GM18526 (cell line): ENCODE data around the gene CANT1.

Source experiments
- POLR2A ChIP-seq: IDR thresholded peaks from 3 replicates; pipeline ENCODE4 v1.6.1; 2011; ENCODE audit not compliant: insufficient read length; ENCODE audit errors: extremely low read depth

Gene CANT1

DNA sequence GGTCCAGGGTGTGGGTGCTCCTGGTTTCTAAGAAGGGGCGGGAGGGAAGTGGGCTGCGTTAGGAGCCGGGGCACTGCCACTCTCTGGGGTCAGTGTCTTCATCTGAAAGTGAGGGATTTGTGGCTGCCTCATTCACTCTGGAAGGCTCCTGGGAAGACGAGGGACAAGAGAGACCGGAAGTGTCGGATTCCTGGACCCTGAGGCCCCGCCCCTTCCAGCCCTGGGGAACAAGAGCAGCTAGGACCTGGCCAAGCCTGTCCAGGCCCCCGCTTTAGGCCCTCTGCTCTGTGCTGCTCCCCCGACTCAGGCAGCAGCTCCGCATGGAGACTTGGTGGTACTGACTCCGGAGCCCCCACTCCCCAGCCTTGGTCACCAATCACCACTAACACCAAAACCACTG lies 36.4 kb downstream of the CANT1 start:
- TF ChIP-seq POLR2A = no peak

DNA sequence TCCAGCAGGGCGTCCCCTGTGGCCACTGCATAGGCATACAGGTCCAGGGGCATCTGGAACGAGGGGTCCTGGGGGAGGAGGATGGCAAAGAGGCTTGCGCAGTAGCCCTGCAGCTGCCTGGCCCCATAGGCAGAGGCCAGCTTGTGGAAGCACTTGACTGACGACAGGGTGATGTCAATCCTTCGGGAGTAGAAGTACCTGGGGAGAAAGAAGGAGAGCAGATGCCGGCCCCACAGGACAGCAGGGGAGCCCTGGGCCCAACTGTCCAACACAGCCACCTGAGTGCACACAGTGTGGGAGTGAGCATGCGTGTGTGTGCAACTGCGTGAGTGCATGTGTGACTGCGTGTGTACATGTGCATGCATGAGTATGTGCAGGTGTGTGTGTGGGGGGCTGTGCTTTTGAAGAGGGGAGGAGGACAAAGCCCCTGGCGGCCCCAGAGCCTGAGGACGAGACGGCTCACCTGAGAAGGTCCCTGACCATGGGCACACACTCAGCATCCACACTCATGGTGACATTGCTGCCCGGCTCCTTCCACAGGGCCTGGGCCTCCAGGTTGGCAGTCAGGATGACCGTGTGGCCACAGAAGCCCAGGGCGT lies 37.0 kb downstream of the CANT1 start:
- no peak for TF ChIP-seq POLR2A

DNA sequence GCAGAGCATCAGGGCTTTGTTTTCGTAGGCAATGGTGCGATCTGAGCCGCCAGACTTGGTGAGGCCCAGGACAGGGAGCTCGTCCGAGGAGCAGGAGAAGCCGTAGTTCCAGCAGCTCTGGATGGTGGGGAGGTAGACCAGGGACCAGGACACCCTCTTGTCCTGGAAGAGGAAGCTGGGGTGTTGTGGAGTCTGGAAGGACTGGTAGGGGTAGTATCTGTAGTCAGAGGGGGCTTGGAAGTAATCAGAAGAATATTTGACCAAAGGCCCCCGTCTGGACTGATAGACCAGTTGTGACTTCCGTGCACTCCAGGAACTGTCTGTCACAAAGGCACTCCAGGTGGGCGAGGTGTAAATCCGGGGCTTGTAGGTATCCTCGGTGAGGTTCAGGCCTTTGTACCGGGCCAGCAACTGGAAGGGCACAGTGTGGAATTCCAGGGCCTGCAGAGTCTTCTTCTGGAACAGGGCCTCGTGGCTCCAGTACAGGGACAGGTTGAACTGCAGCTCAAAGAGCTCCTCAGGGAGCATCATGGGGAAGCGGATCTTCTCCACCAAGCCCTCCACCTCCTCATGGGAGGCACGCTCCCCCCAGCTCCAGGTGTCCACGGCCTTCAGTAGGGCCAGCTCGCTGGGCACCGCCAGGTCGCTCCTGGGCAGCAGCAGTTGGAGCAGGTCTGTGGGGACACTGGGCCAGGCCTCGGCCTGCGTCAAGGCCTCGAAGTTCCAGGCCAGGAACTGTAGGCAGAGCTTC lies 37.6 kb downstream of the CANT1 start:
- TF ChIP-seq POLR2A = no peak

DNA sequence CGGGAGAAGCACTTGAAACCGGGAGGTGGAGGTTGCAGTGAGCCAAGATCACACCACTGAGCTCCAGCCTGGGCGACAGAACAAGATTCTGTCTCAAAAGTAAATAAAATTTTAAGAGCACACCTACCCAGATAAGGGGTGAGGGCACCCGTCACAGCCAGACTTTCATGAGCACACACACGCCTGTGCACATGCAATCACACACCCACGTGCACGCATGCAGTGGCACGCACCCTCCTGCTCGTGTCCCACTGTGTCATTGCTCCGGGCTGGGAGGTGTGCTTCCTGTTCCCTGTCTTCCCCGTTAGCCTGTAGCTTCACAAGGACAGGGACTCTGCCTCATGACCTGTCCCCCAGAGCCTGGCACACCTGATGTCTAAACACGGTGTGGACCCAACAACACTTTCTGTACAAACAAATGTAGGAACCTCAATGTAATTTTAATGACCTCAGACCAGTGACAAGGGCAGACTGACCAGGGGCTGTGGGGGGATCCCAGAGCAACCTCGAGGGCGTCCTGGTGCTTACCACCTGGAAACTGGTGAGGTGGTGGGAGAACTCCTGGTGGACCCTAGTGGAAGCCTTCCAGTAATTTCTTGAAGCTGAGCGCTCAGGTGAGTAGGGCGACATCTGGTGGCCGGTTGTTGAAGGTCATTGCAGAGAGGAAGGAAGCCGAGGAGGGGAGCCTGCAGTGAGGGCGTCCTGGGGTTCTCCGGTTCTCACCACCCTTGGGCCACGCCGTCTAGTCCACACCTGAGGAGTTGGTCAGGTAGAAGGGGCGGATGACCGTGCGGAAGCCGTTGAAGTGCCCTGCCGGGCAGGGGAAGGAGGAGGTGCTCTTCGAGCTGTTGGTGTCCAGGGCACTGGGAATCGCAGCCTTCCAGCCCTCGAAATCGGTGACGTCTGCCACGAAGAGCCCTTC lies 38.5 kb downstream of the CANT1 start:
- no peak for TF ChIP-seq POLR2A

DNA sequence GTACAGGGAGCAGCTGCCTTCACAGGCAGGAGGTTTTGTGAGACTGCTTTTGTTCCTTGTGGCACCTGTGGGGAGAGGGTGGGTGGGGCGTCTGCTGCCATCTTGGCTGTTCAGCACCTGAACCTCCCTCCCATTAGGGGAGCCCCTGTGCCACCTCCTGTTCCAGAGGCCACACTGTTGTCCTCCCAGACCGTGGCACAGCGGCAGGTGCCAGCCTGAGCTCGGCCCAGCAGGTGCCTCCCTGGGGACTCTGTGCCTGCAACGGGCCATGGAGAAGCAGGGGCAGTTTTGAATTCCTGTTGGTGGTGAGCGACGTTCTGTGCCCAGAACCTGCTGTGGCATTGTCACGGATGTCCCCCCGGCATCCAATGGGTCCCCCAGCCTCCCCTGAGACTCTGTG lies 39.7 kb downstream of the CANT1 start:
- TF ChIP-seq POLR2A = no peak

DNA sequence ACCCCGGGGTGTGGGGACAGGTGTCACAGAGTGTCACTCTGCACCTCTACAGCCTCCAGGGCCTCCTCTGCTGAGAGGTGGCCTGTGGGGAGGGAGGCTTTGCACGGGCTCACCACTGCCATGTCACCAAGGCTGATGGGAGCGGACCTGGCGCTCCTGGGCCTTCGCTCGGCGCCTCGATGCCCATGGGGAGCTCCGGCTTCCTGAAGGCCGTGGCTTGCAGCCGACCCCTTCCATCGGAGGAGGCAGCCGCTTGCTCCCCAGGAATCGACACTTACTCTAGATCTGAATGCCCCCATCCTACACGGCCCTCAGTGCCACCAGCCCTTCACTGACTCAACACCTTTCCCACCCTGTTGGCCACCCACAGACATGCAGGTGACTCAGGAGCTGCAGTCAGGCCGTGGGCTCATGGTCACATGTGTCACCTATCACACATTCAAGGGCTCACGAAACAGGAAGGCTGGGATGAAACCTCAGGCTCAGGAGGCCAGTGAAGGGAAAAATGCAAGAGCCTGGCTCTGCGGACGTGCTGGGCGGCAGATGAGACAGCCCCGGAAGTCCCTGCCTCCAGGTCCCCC lies 41.7 kb downstream of the CANT1 start:
- no peak for TF ChIP-seq POLR2A

DNA sequence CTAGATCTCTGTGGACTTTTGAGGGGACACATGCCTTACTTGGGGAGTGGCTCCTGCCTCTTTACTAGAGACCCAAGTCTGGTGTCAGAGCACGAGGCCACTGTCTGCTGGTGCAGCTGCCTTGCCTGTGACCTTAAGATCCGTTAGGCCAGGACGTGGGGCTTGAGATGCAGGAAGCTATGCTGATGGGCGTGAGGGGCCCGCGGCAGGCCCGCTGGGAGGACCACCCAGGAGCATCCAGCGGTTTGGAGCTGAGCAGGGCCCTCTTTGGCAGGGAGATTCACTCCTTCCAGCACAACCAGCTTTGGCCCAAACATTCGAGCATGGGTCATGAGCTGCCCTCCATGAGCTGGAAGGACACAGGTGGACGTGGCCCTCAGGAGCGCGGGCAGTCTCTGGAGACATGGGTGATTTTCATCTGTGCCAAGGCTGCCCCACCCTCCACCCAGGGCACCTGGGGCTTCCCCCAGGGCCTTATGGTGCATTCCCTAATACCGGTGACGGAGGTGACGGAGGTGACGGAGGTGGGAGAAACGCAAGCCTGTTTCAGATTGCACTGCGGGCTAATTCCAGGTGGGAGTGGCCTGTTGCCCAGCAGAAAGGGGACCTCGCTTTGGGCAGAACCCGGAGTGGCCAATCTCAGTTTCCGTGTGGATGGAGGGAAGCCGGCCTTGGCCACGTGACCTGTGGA lies 42.5 kb downstream of the CANT1 start:
- no peak for TF ChIP-seq POLR2A

DNA sequence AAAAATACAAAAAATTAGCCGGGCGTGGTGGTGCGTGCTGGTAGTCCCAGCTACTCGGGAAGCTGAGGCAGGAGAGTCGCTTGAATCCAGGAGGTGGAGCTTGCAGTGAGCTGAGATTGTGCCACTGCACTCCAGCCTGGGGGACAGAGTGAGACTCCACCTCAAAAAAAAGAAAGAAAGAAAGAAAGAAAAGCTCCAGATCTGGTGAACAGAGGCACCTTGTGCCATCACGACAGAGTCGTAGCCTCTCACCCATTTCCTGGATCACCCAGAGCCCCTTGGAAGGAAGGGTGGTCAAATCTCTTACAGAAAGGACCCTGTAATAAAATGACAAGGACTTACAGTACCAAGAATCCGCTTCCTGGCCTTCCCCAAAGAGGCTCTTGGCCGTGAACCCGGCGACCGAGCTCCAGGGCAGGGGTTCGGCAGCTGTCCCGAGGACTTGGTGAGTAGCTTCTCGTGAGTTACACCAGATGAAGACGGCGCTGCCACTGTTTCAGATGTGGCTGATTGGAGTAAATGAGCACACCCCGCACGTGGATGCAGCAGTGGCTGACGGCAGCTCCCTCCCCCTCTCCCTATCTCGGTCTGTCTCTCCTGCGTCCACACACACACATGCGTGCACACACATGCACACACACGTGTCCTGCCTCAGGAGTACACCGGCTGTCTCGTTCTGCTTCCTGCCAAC lies 43.3 kb downstream of the CANT1 start:
- TF ChIP-seq POLR2A = no peak

DNA sequence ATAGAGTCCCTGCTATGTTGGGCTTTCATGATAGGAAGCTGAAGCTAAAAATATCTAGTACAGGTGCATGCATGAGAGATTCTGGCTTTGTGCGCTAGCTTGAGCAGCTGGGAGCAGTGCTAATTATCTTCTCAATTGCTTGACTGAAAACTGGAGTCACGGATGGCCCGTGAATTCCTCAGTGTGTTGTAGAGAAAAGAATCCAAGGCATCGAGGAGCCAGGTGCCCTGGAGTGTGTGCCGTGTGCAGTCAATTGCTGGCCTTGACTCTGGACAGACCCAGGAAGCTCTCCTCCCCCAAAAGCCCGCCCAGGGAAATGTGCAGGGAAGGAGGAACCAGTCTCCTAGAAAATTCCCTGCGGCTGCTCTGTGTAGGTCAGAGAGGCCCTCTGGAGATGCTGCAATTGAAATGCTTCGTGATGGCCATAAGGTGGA lies 44.1 kb downstream of the CANT1 start:
- TF ChIP-seq POLR2A = no peak

DNA sequence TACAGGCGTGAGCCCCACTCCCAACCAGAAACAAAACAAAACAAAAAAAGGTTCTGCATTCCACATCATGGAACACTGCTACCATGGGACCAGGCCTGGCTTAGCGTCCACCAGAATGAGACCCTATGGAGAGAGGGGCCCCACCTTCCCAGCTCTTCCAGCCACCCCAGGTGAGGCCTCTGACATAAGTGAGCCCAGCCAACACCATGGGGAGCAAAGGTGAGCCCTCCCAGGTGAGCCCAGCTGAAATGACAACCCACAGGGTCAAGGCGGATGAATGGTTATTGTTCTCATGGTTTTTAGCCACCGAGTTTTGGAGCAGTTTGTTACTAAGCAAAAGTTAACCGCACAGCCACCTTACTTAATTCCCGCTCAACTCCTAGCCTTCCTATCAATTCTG lies 46.2 kb downstream of the CANT1 start:
- no peak for TF ChIP-seq POLR2A

DNA sequence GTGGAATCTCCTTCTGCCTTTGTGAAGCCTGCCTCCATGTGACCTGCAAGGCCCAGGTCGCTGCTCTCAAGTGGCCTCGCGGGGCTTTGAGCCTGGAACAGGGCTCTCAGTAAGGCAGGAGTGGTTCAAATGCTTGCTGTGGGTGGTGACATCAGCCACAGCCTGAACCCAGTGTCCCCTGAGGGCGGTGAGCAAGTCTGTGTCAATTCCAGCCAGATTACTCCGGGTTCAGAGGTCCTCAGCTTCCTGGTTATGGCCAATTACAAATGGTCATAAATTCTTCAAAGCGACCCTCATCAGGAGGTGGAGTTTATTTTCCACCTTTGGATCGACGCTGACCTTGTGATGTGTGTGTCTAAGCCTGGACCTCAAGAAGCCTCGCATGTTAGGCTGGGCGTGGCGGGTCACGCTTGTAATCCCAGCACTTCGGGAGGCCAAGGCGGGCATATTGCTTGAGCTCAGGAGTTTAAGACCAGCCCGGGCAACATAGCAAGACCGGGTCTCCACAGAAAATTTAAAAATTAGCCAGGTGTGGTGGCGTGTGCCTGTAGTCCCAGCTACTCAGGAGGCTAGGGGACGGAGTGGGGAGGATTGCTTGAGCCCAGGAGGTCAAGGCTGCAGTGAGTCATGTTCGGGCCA lies 47.1 kb downstream of the CANT1 start:
- TF ChIP-seq POLR2A = no peak

DNA sequence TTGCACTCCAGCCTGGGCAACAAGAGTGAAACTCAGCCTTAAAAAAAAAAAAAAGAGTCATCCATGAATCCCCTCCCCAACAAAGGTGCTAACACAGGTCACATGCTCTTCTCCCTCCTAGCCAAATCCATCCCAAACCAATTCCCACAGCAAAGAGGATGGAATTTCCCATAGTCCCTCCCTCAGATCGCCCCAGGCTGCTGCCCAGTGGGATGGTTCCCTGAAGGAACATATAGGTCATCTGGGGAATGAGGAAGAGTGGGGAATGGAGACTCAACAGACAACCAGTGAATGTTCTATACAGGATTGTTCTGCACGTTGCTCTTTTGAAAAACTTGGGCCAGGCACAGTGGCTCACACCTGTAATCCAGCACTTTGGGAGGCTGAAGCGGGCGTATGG lies 48.0 kb downstream of the CANT1 start:
- no peak for TF ChIP-seq POLR2A

DNA sequence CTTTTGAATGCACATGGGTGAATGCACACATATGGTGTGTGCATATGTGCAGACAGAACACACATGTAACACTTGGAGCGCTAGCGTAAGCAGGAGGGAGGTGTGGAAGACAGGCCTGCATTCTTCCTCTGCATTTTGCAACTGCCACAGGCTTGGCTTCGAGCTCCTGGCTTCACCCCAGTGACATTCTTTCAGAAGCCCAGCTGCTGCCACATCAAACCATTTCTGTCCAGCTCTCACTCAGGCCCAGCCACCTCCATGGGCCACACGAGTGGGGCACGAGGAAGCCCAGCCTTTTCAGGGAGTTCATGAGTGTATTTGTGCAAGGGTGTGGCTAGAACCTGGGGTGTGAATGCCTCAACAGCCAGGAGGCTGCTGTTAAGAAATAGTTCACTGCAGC lies 48.6 kb downstream of the CANT1 start:
- TF ChIP-seq POLR2A = no peak

DNA sequence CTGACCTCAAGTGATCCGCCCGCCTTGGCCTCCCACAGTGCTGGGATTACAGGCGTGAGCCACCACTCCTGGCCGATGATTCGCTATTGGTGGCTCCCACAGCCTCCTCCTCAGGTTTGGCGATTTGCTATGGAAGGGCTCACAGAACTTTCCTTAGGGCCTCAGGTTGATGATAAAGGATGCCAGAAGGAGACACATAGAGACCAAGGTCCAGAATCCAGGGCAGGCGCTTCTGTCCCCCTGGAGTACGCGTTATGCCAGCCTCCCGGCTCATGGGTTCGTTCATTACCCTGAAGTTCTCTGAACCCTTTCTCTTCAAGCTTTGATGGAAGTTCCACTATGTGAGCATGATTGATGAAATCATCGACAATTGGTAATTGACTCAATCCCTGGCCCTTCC lies 49.8 kb downstream of the CANT1 start:
- no peak for TF ChIP-seq POLR2A
